HCT116 (cell line): Measurements from ENCODE around the gene CR2.

Experiments
- CTCF ChIP-seq, 3 experiments: fragments of 200-600 bp in 1 of 3; sonication (generic) in 1 of 3; IDR thresholded peaks in 2 of 3; conservative IDR thresholded peaks in 1 of 3; 2 replicates each; pipeline ENCODE4 v1.5.1; 2012 to 2017; ENCODE audit warnings: low read depth in 2 of 3, low read length in 2 of 3, antibody characterized with exemption in 1 of 3, borderline replicate concordance in 1 of 3, control low read depth in 1 of 3, mild to moderate bottlenecking in 1 of 3, mixed read lengths in 1 of 3, mixed run types in 1 of 3, moderate library complexity in 1 of 3; ENCODE audit not compliant: insufficient read depth in 1 of 3
- JUND ChIP-seq: IDR thresholded peaks from 2 replicates; pipeline ENCODE4 v1.6.1; 2012
- MAX ChIP-seq: IDR thresholded peaks from 2 replicates; pipeline ENCODE4 v1.6.1; 2012
- POLR2A ChIP-seq: IDR thresholded peaks from 2 replicates; pipeline ENCODE4 v1.7.0; 2011; ENCODE audit warnings: borderline replicate concordance; ENCODE audit not compliant: insufficient read depth, insufficient read length; ENCODE audit errors: extremely low read depth

- TF ChIP-seq CTCF (IDR thresholded peaks at IDR 0.05 in 2 of 3, conservative IDR thresholded peaks at IDR 0.05 in 1 of 3; ENCODE audit: borderline replicate concordance in 1 of 3, insufficient read depth in 1 of 3, low read depth in 2 of 3, low read length in 2 of 3), result no peak
- TF ChIP-seq POLR2A, result no peak
- TF ChIP-seq JUND, result no peak
- TF ChIP-seq MAX, result no peak
Measured at GRCh38 chr1:207444514-207445217, 9.5 kb upstream of the CR2 start.
